Mesothelial cell of epicardium (in vitro differentiated cells): ENCODE measurements around the gene CACNA2D1. TPM values are rescaled to one million over a fixed set of nuclear protein-coding genes. Genes with fewer than 3 reads are reported as not detected.

Experiments used
- DNase-seq, 2 experiments: peaks; one replicate each; pipeline ENCODE4 v3.0.0; 2021; ENCODE audit warnings: low spot score in 2 of 2; ENCODE audit not compliant: unreplicated experiment in 2 of 2
- H3K27ac Mint-ChIP-seq: 2 replicates; pipeline ENCODE4 v1.8.0; 2021; ENCODE audit warnings: mixed read lengths
- H3K27me3 Mint-ChIP-seq: 2 replicates; pipeline ENCODE4 v1.8.0; 2021; ENCODE audit warnings: low read depth, mixed read lengths
- H3K36me3 Mint-ChIP-seq: 2 replicates; pipeline ENCODE4 v1.8.0; 2021; ENCODE audit warnings: mixed read lengths
- H3K4me1 Mint-ChIP-seq: 2 replicates; pipeline ENCODE4 v1.8.0; 2021; ENCODE audit warnings: mixed read lengths
- H3K4me3 Mint-ChIP-seq: 2 replicates; pipeline ENCODE4 v1.8.0; 2021; ENCODE audit warnings: mild to moderate bottlenecking, moderate library complexity, mixed read lengths
- H3K9me3 Mint-ChIP-seq: 2 replicates; pipeline ENCODE4 v1.8.0; 2021; ENCODE audit warnings: mixed read lengths
- total RNA-seq: library from RNA; stranded (reverse); gene quantifications from 3 replicates; pipeline ENCODE4 v1.2.1, GENCODE V29; 2021
- TF ChIP-seq, protein P1 (sequence below): fragments of 200-600 bp; sonication (generic); IDR thresholded peaks from one replicate; pipeline ENCODE4 v1.5.0; 2021; ENCODE audit warnings: antibody characterized with exemption; ENCODE audit not compliant: unreplicated experiment

Gene CACNA2D1
- total RNA-seq, 1 donor from 2014 or later = 14.7 TPM

DNA sequence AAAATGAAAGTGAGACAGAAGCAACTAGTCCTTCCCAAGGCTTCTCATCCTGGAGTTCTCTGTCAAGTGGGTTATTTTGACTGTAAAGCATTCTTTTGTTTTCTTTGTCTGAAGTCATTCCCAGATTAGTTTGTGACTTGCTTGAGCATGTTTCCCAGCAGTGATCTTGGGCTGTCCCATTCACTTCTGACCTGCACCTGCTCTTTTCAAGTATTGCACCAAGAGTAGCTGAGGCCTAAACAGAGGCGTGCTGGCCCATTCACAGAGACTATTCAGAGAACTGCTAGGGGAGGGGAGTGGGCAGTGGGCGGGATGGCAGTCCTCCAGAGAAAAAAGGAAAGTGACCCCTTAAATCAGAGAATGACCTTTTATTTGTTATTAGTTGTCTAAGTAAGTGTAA, 61.3 kb downstream of the CACNA2D1 start:
- Mint-ChIP-seq H3K9me3 (peaks cover 3% of the 10 kb centered on the region), H3K27ac (no peak overlapping the region), H3K4me3 (no peak overlapping the region), H3K36me3 (no peaks in the 10 kb centered on the region), H3K27me3 (no peaks in the 10 kb centered on the region), H3K4me1 (no peaks in the 10 kb centered on the region)
- DNase-seq = no peak
- TF ChIP-seq, protein P1, sequence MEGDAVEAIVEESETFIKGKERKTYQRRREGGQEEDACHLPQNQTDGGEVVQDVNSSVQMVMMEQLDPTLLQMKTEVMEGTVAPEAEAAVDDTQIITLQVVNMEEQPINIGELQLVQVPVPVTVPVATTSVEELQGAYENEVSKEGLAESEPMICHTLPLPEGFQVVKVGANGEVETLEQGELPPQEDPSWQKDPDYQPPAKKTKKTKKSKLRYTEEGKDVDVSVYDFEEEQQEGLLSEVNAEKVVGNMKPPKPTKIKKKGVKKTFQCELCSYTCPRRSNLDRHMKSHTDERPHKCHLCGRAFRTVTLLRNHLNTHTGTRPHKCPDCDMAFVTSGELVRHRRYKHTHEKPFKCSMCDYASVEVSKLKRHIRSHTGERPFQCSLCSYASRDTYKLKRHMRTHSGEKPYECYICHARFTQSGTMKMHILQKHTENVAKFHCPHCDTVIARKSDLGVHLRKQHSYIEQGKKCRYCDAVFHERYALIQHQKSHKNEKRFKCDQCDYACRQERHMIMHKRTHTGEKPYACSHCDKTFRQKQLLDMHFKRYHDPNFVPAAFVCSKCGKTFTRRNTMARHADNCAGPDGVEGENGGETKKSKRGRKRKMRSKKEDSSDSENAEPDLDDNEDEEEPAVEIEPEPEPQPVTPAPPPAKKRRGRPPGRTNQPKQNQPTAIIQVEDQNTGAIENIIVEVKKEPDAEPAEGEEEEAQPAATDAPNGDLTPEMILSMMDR = no peak

DNA sequence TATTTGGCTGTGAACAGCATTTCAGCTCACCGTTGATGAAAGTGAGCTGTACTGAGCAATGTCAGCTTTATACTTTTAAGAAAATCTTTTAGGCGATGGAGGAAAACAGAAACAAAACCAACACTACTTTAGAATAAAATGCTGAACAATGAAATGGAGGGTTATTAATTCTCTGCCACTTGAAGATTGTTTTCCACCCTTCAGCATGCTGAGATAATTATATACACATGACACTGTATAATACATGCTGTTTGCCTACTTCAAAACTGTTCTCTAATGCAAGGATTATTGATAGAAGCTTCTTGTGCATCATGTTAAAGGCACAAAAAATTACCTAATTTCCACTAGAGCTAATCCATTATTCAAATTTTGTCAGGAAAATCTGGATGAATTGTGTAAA, 66.8 kb downstream of the CACNA2D1 start:
- TF ChIP-seq, protein P1 = no peak
- Mint-ChIP-seq H3K9me3 (peaks cover 3% of the 10 kb centered on the region), H3K27me3 (no peaks in the 10 kb centered on the region), H3K36me3 (no peaks in the 10 kb centered on the region), H3K4me1 (peaks cover 4% of the 10 kb centered on the region), H3K27ac (no peak overlapping the region), H3K4me3 (no peak overlapping the region)
- no peak for DNase-seq

DNA sequence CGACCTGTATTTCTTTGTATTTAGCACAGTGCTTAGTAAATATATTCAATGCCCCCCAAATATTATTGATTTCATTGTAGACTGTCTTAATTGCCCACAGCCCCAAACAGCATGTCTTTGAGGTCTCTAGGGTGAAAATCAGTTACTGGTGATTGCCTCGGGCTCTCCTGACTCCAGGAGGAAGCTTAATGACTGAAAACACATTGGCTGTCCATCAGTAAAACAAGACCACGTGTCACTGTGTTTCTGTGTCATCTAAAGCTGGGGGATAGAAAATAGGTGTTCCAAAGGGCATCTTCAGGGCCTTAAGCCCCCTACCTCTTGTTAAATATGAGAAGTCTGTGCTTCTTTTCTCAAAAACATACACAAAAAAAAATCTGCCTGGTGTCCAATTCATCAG, 67.9 kb downstream of the CACNA2D1 start:
- Mint-ChIP-seq H3K27me3 (no peaks in the 10 kb centered on the region), H3K4me3 (no peak overlapping the region), H3K27ac (no peak overlapping the region), H3K9me3 (peaks cover 3% of the 10 kb centered on the region), H3K4me1 (peaks cover 4% of the 10 kb centered on the region), H3K36me3 (no peaks in the 10 kb centered on the region)
- DNase-seq = no peak
- TF ChIP-seq, protein P1 = no peak

DNA sequence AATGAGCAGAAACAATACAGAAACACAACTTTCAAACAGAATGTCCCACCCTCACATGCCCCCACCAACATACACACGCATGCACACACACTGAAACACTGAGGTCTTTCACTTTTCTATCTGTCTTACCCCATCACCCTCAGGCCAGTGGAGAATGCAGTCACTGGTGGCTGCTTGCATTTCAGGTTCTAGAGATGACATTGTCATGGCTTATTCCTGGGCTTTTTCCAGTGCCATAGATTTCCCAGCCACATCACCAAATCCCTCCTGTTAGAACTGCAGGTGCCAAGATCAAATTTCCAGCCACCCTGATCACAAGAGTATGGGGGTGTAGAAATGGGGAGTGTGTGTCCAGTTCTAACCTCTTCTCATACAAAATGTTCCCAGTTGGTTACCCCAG, 68.4 kb downstream of the CACNA2D1 start:
- H3K27me3 Mint-ChIP-seq = no peaks in the 10 kb centered on the region
- H3K27ac Mint-ChIP-seq = no peak overlapping the region
- no peak for DNase-seq
- peaks cover 3% of the 10 kb centered on the region for H3K9me3 Mint-ChIP-seq
- TF ChIP-seq, protein P1 = no peak
- H3K4me1 Mint-ChIP-seq = peaks cover 4% of the 10 kb centered on the region
- H3K36me3 Mint-ChIP-seq = no peaks in the 10 kb centered on the region
- no peak overlapping the region for H3K4me3 Mint-ChIP-seq

DNA sequence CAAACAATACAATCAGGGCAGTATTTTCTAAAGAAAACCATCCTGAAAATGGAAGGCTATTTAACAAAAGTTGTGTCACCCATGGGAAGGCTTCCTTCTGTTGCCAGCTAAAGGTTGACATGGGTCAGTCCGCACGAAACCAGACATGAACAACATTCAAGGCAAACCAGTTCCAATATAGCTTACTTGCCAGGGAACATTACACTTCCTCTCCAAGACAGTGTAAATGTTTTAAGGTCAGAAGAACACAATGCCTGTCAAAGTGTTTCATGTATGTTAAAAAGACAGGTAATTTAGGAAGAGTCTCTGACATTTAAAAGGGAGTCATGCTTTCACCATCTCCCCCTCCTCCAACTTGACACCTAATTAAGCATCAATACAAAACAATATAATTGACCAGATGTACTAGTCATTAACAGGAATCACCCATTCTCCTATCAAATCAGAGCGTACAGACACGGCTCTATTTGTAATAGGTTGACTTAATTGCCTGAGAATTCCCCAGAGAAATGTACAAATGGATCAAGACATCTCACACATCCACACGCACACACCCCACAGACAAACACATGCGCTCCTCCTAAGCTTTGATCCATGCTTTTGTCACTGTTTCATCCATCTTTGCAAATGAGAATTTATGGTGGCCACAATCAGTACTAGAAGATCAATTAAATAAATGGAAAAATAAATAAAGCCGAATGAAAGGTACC, 69.5 kb downstream of the CACNA2D1 start:
- Mint-ChIP-seq H3K9me3 (peaks cover 3% of the 10 kb centered on the region), H3K27ac (no peak overlapping the region), H3K27me3 (no peaks in the 10 kb centered on the region), H3K4me1 (peaks cover 4% of the 10 kb centered on the region), H3K36me3 (no peaks in the 10 kb centered on the region), H3K4me3 (no peak overlapping the region)
- TF ChIP-seq, protein P1 = no peak
- no peak for DNase-seq

DNA sequence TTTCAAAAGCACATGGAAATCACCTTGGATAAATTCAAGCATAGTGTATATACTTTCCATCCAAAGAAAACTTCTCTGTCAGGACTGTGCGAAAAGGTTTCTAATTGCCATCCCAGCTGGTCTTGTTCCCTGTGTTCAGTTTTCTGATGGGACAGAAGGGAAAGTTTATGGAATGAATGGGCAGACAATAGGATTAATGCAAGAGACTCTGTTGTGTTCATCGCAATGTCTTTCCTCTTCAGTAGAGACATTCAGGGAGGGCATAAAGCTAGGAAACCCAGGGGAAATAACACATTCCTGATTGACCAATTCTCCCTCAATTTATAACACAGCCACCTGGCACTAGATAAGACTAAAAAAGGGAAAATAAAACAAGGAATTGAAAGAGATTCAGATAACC, 78.9 kb downstream of the CACNA2D1 start:
- no peaks in the 10 kb centered on the region for H3K27me3 Mint-ChIP-seq
- H3K4me1 Mint-ChIP-seq = peaks cover 1% of the 10 kb centered on the region
- no peak for DNase-seq
- no peak overlapping the region for H3K27ac Mint-ChIP-seq
- H3K9me3 Mint-ChIP-seq = no peaks in the 10 kb centered on the region
- TF ChIP-seq, protein P1 = no peak
- no peak overlapping the region for H3K4me3 Mint-ChIP-seq
- no peaks in the 10 kb centered on the region for H3K36me3 Mint-ChIP-seq
